Umbilical cord (tissue), 2 donors: ENCODE results near the gene RPTOR. TPM values are rescaled to one million over a fixed set of nuclear protein-coding genes. Genes with fewer than 3 reads are reported as not detected.

Experiments used
- DNase-seq: peaks from one replicate; pipeline ENCODE4 v3.0.0-alpha.2; 2015; ENCODE audit warnings: low spot score
- total RNA-seq: library from RNA; depleted of rRNA; stranded (reverse); fragments of >200 nt; gene quantifications from one replicate; pipeline ENCODE4 v1.2.3, GENCODE V29; 2014; ENCODE audit warnings: low replicate concordance; ENCODE audit not compliant: insufficient read depth

The RPTOR gene
- total RNA-seq, 1 donor from 2014 or later = 19.7 TPM

DNA sequence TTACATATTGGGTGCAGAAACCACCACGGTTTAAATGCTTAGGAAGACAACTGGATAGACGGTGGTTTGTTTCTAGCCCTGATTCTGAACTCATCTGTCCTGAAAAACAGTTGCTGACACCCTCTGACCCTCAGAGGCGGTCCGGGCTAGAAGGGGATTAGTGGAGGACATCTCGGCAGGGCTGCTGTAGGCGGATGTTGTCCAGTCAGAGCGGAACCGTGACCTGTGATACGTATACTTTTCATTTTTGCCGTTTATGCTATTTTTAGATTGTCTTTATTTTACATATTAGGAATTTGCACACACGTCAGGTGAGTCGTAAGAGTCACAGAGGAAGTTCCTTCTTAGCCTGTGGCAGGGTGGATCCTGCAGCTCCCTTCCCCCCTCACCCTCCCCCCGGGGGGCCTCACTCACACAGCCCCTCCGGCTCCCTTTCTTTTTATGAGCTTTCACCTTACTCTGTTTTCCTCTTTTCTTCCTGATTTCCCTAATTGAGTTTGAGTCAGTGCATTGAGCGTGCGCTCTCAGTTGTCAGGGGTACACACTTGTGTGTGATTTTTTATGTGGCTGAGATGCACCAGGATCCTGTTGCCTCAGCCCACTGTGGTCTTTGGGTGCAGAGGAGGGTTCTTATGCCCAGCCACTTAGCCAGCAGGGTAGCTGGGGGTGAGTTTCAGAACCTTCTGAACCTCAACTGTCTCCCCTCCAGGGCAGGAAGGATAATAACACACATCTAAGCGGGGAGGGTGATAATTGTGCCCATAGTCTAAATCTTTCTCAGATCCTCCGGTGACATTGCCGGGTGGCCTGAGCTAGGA, 236.0 kb downstream of the RPTOR start:
- DNase-seq = no peak

DNA sequence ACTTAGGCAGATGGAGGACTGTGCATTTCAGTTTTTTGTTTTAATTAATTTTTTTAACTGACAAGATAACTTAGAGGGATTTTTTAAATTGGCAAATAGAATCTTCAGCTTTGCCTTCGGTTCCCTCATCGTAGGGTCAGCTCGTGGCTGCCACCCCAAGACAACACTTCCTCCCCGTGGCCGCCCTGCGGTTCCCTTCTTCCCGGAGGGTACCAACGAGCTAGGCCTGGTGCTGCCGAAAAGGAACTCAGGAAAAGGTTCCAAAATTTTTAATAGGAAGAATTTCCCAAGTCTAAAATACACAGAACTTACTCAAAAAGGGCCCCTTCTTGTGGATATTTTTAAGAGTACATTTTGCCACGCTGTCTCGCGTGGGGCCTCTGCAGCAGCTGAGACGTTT, 236.6 kb downstream of the RPTOR start:
- DNase-seq = no peak

DNA sequence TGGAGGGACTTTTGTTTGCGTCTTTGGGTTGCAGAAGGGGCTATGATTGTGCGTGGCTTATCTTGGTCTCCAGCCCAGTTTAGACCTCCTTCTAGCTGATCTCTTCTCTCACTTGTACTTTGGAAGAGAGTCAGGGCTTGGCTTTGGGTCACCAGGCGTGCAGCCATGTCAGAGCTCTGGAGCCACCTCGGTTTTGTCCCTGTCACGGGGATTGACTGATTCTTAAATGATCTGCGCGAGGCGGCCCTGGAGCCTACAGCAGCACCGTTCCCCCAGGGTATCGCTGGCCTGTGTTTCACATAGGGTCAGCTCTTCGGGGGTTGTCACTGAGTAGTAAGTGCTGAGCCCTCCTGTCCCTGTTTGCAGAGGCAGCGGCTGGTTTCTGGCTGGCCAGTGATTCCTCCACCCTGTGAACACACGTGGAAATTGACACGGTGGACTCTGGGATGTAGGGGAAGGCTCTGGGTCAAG, 237.2 kb downstream of the RPTOR start:
- no peak for DNase-seq

DNA sequence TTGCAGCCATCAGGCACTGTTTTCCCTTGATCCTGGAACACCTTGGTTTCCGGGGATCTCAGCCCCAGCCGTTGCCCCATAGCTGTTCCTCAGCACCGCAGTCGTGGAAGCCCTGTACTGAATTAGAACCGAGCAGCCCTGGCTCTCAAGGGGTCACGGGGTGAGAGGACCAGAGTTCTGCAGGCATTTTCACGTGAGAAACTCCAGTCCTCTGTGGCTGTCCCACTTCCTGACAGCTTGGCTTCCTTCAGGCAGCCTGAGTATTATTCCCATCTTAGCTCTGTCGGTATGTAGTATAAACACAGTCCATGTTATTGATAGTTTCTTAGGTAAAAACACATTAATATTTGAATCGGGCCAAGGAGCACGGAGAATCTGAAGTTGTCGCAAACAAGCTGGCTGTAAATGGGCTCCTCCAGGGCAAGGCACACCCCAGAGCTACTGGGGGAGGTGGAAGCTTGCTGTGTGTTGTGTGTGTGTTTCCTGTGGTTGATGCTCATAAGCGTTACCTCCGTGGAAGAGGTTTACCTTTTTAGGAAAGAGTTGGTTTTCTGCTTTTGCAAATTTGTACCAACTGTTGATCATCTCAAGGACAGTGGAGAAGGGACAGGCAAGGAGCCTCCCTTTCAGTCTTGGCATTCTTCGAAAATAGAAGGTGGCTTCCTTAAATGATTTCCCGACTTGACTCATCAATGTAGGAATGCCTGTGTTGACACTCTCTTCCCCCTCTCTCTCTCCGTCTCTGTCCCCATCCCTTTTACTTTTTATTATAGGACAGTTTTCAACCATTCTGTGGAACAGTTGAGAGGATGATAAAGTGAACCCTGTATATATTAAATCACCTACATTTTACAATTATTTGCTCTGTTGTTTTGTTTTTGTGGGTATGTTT, 238.1 kb downstream of the RPTOR start:
- DNase-seq = no peak

DNA sequence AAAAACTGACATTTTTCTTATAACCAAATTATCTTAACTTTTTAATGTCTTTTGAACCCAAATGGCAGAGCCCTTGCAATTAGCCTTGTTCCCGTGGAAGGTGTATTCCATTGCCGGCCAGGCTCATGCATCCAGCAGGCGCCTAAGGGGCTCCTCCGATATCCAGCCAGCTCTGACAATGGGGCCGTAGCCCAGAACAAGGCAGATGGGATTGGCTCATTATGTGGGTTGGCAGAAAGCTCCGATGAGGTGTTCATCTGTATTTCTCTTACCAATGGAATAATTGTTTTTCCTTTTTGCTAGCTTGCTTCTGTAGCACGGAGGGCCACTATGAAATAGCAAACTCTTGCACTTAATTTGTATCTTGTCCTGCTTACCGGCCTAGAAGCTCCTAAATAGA, 238.8 kb downstream of the RPTOR start:
- no peak for DNase-seq

DNA sequence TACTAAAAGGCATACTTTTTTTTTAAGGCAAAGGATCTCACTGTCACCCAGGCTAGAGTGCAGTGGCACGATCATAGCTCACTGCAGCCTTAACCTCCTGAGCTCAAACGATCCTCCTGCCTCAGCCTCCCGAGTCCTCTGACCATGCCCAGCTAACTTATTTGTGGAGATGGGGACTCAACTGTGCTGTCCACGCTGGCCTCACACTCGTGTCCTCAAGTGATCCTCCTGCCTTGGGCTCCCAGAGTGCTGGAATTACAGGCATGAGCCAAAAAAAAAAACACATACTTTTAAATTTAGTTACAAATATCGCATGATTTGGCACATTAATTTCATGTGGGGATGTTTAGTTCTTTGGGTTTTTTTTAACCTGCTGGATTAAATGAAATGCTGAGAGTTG, 239.3 kb downstream of the RPTOR start:
- DNase-seq = no peak

DNA sequence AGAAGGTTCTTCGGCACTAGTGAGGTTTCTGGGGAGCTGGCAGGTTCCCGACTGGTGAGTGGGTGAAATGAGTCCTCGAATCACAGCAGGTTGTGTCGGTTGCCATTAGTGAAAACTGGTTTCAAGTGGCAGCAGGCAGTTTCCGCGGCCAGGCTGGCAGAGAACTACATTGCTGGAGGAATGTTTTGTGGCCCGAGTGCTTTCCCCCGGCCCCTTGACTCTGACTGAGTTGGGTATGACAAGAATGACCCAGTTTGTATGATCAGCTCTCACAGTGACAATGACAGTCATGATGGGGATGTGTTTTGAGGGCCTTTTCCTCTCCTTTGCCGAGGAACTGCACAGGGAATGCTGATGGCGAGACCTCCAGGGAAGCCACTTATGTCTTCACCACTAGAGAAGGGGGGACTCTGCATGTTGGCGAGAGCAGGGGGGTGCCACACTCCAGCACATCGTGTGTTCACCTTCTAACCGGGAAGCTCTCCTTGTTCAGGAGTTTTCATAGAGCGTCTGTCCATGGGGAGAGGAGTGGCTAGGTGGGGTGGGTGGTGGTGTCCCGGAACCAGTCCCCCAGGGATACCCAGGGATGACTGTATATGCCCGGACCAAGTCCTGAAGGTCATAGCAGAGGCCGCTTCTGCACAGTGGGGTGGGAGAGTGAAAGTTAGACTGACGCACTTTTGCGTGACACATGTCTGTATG, 241.0 kb downstream of the RPTOR start:
- no peak for DNase-seq

DNA sequence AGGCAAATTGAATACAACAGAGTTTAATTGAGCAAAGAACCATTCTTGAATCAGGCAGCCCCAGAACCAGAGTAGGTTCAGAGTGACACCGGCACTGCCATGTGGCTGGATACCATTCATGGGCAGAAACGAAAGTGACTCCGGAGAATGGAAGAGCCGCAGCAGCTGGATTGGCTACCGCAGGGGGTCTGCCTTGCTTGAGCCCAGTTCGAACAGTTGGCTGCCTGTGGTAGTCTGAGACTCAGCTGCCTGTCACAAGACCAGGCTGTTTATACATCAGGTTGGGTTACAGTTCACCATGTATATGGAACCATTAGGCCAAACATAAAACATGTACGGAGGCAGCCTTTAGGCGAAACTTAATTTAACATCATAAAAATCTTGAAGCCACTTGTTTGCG, 241.8 kb downstream of the RPTOR start:
- DNase-seq = no peak

DNA sequence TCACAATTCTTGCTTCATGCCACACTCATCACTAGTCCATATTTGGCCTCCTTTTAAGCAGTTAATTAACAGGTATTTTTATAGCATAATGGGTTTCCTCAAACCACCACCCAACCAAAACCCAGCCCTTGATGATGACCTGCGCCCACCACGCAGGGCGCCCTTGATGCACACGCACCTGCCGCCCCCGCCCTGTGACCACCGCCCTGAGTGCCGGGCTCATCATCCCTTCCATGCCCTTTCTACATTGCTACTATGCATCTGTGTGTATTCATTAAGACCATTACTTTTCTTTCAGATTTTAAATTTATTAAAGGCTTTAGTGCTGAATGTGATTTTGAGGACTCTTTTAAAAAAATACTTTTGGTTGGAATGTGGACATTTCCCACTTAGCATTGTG, 242.2 kb downstream of the RPTOR start:
- no peak for DNase-seq

DNA sequence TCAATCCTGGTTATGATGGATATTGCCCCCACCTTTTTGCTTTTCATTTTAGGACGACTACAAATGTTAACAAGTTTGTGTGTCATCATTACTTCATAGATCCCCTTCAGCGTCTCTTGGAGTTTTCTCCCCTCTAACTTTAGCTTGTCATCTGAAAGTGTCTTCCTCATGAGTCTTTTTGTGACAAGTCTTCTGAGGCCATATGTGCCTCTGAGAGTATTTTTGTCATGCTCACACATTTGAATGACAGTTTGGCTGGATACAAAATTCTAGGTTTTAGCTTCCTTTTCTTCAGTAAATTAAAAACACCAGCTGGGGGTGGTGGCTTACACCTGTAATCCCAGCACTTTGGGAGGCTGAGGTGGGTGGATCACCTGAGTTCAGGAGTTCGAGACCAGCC, 243.2 kb downstream of the RPTOR start:
- no peak for DNase-seq

DNA sequence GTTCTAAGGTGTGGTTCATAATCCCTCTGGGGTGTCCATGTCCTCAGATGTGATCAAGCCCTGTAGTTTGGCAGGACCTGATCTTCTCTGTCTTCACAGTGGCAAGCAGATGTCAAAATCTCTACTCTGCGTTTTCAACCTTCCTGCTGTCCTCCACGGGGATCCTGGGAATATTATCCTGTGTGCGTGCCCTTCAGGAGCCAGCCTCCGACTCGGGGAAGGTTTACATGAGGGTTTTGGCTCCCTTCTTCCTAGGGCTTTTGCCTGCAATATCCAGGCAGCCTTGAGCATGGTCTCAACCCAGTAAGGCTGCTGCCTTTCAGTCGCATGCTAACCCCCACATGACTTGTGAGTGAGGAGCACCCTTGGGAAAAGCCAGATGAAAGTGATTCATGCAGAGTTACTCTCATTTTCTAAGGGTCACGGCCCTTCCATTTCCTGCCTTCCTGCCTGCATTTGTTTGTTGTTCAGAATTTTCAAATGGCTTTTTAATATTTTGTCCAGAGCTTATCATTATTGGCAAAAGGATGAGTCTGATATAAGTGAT, 244.8 kb downstream of the RPTOR start:
- peak; percentile 56 for DNase-seq

DNA sequence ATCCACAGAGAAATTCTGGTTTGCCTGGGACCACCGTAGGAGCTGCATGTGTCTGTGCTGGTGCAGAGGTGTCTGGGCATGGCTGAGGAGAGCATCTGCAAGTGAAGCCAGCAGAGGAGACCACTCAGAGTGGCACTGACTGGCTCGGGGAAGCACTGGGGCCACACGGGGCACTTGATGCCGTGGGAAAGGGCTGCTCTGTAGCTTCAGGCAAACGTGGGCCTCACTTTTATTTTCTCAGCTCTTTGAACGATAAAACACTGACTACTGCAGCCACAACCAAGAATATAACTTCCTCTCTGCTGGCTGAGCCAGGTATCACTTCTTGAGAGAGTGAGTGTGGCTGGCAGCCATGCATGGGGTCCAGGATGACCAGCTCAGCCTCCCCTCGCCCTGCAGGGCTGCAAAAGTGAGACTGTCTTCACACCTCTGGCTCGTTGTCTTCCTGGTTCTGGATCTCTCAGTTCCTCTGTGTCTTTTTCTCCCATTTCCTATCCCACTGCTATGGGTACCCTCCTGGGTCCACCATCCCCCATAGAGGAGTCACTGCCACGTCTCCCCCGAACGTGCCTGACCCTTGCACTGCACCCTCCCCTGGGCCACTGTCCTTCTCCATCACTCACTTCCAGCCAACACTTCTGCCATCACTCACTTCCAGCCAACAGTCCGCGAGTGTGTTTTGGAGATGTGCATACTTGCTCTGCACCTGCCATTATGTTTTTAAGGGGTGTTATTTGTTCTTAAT, 245.6 kb downstream of the RPTOR start:
- no peak for DNase-seq

DNA sequence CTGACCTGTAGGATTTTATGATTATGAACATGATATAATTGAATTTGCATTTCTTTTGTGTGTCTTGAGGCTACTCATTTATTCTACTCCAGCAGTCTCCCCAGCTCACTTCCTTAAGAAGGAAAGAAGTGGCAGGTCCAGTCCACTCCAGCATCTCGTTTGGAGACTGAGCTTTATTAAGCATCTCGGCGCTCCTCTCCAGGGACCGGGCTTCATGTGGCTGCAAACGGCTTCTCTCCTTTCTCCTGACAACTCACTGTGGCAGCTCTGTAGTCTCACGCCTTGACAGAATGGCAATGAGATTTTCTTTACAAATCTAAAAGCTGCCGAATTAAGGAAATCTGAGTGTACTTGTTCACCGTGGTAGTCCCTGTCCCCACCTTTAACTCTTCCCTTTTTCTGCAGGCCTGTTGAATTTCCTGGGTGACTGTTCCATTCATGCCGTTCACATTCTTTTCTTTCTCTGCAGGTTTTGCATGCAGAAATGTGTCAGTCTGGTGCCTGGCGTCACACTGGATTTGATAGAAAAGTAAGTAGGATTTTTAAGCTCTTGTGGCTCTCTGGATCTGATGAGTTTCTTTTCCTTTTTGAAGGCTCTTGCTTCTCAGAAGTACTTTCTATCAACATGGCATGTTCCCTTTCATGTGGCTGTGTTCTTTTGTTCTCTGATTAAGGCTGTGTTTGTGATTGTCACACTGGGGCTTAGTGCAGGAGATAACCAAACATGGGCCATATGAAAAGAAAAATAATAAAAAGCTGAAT, 246.5 kb downstream of the RPTOR start:
- DNase-seq = no peak

DNA sequence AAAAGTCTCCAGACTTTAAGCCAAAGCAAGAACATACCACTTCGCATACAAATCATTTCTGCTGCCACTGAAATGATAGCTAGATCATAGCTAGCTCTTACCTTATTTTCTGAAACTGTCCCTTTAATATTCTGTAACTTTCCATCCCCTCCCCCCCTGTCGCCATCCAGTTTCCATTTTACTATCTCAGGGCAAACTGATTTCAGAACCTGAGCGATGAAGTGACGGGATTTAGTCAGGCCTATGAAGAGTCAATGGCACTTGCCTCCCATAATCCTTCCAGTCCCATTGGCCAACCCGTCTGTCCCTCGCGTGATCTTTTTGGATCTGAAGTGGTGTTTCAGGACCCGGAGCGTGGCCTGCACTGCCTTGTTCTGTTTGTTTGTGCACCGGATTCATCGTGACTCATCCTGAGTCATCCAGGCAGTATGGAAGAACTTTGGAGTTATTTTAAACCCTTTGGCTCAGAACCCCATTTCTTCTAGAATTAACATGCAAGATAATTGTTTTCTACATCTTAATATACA, 247.2 kb downstream of the RPTOR start:
- DNase-seq = peak; percentile 80

DNA sequence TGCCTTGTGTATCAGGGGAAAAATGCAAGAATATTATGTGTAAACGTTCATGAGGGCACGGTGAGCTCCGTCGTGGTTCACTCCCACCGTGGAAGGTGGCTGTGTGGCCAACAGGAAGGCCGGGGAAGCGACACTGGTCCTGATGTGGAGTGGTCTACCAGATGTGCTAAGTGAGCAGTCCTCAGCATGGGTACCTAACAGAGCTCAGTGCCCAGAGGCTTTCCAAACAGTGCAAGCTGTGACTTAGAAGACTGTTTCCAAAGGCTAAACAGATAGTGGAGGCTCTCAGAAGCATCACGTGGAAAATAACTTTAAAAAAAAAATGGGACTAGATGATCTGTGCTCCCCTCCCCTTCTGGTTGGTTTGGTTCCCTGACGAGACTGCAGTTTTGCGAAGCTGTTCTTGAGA, 247.7 kb downstream of the RPTOR start:
- DNase-seq = peak; percentile 28

DNA sequence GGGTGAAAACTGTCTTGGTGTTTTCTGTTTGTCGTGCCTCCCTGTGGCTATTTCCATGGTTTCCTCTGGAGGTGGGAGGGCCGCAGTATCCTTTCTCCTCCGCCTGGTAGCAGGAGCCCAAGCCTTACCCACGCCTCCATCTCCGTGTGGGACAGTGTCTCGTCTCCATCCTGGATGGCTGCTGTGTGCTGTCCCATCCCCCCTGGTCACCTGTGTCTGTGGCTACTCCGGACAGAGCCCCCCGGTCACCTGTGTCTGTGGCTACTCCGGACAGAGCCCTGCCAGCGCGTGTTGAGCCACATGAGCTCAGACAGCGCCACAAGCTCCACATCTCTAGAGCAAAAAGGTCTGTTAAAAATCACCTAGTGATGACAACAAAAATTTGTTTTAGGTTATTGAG, 248.8 kb downstream of the RPTOR start:
- DNase-seq = no peak

DNA sequence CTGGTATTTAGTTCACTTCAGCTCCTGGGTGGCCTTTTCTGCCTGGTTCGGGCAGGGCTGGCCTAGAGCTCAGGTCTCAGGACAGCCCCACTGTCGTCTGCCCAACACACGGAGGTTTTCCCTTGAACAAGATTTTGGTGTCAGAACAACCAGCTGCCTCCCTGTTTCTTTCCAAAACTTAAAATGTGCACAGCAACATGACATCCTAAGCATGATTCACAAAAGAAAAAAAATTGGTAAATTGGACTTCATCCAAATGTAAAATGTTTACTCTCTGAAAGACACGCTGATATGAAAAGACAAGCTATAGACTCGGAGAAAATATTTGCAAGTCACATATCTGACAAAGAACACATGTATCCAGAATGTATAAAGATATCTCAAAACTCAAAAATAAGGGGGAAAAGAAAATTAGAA, 249.2 kb downstream of the RPTOR start:
- DNase-seq = peak; percentile 56

DNA sequence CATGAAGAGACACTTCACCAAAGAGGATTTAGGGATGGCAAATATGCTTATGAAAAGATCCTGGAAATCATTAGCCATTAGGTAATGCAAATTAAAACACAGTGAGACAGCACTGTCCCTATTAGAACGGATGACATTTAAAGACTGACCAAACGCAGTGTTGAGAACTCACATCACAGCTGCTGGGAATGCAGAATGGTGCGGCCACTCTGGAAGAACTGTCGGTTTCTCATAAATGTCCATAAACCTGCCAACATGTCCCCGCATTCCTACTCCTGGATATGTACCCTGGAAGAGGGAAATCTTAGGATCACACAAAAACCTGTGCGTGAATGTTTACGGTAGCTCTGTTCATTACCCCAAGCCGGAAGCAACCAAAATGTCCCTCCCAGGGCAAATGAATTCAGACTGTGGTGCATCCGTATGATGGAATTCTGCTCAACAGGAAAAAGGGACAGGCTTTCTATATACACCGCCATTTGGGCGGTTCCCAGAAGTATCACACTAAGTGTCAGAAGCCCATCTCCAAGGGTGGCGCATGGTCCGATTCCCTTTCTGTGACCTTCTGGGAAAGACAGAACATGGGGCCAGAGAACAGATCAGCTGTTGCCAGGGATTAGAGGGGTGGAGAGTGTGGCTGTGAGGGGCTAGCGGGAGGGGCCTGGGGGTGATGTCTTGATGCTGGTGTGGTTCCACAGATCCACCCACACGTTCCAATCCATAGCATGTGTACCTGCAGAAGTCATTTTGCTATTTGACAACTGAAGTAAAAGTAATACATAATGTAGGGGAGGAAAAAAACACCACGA, 249.8 kb downstream of the RPTOR start:
- no peak for DNase-seq

DNA sequence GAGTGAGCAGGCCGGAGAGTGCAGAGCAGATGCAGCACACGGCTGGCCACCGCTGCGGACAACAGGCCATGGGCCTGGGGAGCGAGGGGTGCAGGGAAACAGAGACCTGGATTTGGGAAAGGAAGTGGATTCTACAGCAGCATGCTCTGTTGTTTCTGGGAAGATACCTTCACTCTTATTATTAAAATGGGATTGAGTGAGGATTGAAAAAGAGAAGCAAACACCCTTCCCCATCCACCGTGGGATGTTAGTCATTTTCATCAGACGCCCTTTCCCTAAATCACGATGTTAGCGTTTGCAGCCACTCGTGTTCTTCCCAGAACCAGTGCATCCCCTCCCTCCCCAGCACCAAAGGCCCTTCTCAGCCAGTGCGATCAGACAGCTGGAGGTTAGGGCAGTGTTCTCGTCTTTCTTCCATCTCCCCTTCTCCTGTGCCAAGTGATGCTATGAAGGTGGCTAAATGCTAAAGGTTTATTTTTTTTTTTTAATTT, 250.5 kb downstream of the RPTOR start:
- DNase-seq = no peak
